Measurements from ENCODE around the gene PEX14. TPM values are rescaled to one million over a fixed set of nuclear protein-coding genes. Genes with fewer than 3 reads are reported as not detected.
A peak's percentile ranks its signal among the peaks of the same experiment; 100 is the strongest.

PEX14 gene
- total and polyA plus RNA-seq, 2 experiments from 2014 or later: 10.0 to 20.9 TPM

GRCh38 chr1:10530756-10531495, 56.2 kb downstream of the PEX14 start:
- Histone ChIP-seq H3K27me3 (no peaks in the 10 kb centered on the region), H3K27ac (no peak overlapping the region)

GRCh38 chr1:10532362-10532761, 57.6 kb downstream of the PEX14 start:
- H3K9me2 ChIP-seq (replicated peaks; ENCODE audit: insufficient read depth): no peaks in the 10 kb centered on the region
- no peaks in the 10 kb centered on the region for H3K9me3 ChIP-seq (ENCODE audit: low read depth)
- peaks cover 20% of the 10 kb centered on the region for H3K4me1 ChIP-seq (ENCODE audit: insufficient read depth)
- no peak for DNase-seq (ENCODE audit: low spot score)
- H4K20me1 ChIP-seq (ENCODE audit: insufficient read depth, poor library complexity, severe bottlenecking): peaks cover 19% of the 10 kb centered on the region
- no peak overlapping the region for H3K4me2 ChIP-seq
- no peak overlapping the region for H2AFZ ChIP-seq
- H3K27ac ChIP-seq: no peak overlapping the region
- TF ChIP-seq, protein P1, sequence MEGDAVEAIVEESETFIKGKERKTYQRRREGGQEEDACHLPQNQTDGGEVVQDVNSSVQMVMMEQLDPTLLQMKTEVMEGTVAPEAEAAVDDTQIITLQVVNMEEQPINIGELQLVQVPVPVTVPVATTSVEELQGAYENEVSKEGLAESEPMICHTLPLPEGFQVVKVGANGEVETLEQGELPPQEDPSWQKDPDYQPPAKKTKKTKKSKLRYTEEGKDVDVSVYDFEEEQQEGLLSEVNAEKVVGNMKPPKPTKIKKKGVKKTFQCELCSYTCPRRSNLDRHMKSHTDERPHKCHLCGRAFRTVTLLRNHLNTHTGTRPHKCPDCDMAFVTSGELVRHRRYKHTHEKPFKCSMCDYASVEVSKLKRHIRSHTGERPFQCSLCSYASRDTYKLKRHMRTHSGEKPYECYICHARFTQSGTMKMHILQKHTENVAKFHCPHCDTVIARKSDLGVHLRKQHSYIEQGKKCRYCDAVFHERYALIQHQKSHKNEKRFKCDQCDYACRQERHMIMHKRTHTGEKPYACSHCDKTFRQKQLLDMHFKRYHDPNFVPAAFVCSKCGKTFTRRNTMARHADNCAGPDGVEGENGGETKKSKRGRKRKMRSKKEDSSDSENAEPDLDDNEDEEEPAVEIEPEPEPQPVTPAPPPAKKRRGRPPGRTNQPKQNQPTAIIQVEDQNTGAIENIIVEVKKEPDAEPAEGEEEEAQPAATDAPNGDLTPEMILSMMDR (IDR thresholded peaks at IDR 0.05; ENCODE audit: poor library complexity): no peak
- TF ChIP-seq EZH2phosphoT487 (IDR thresholded peaks at IDR 0.05; ENCODE audit: low read depth, severe bottlenecking, unreplicated experiment): no peak
- H3K4me3 ChIP-seq: no peak overlapping the region
- H3K27me3 ChIP-seq: no peaks in the 10 kb centered on the region
- no peaks in the 10 kb centered on the region for H3K36me3 ChIP-seq (replicated peaks; ENCODE audit: insufficient read depth, low read depth)
- H3K79me2 ChIP-seq: peaks cover 52% of the 10 kb centered on the region
- WGBS (ENCODE audit: low lambda C conversion rate, missing lambda C conversion rate): 90% methylated on average over 8 of the region's 8 CpGs

More at GRCh38 chr1:10530756-10531495, 56.2 kb downstream of the PEX14 start:
- Histone ChIP-seq H3K4me1 (ENCODE audit: insufficient read depth) (peaks cover 20% of the 10 kb centered on the region), H2AFZ (no peak overlapping the region), H4K20me1 (ENCODE audit: insufficient read depth, poor library complexity, severe bottlenecking) (peaks cover 19% of the 10 kb centered on the region), H3K9me3 (ENCODE audit: low read depth) (no peaks in the 10 kb centered on the region), H3K79me2 (peaks cover 63% of the 10 kb centered on the region), H3K4me2 (peak overlapping the region; percentile 69), H3K9me2 (replicated peaks; ENCODE audit: insufficient read depth) (no peaks in the 10 kb centered on the region), H3K4me3 (no peak overlapping the region), H3K36me3 (replicated peaks; ENCODE audit: insufficient read depth, low read depth) (no peaks in the 10 kb centered on the region)
- TF ChIP-seq EZH2phosphoT487 (IDR thresholded peaks at IDR 0.05; ENCODE audit: low read depth, severe bottlenecking, unreplicated experiment) (no peak), EZH2 (IDR thresholded peaks at IDR 0.05; ENCODE audit: borderline replicate concordance) (no peak)
- TF ChIP-seq, protein P1 (IDR thresholded peaks at IDR 0.05; ENCODE audit: poor library complexity): no peak
- DNase-seq (ENCODE audit: low spot score): no peak
- WGBS (ENCODE audit: low lambda C conversion rate, missing lambda C conversion rate): 60% methylated on average over 17 of the region's 17 CpGs

- Histone ChIP-seq H3K4me2 (no peak overlapping the region), H3K9me3 (ENCODE audit: low read depth) (no peaks in the 10 kb centered on the region), H3K4me1 (ENCODE audit: insufficient read depth) (peaks cover 10% of the 10 kb centered on the region), H3K9me2 (replicated peaks; ENCODE audit: insufficient read depth) (no peaks in the 10 kb centered on the region), H3K36me3 (replicated peaks; ENCODE audit: insufficient read depth, low read depth) (no peaks in the 10 kb centered on the region), H4K20me1 (ENCODE audit: insufficient read depth, poor library complexity, severe bottlenecking) (peaks cover 13% of the 10 kb centered on the region), H3K79me2 (peaks cover 43% of the 10 kb centered on the region), H3K4me3 (no peak overlapping the region), H3K27ac (no peak overlapping the region), H2AFZ (no peak overlapping the region), H3K27me3 (no peaks in the 10 kb centered on the region)
- 92% methylated on average over 7 of the region's 7 CpGs for WGBS (ENCODE audit: low lambda C conversion rate, missing lambda C conversion rate)
- no peak for DNase-seq (ENCODE audit: low spot score)
- TF ChIP-seq EZH2 (IDR thresholded peaks at IDR 0.05; ENCODE audit: borderline replicate concordance) (no peak), EZH2phosphoT487 (IDR thresholded peaks at IDR 0.05; ENCODE audit: low read depth, severe bottlenecking, unreplicated experiment) (no peak)
- TF ChIP-seq, protein P1 (IDR thresholded peaks at IDR 0.05; ENCODE audit: poor library complexity): no peak
Measured at GRCh38 chr1:10534519-10534918, 59.8 kb downstream of the PEX14 start.

Measured in hepatocyte (in vitro differentiated cells).